ENCODE results near the gene TUBGCP2.
"Not testable (repeated sequence)": the region's sequence is repeated elsewhere in the genome, so short reads cannot be mapped to it uniquely, and the experiment has no call there.

TUBGCP2 gene

GRCh38 chr10:133326745-133327650, 18.3 kb upstream of the TUBGCP2 start:
- Mint-ChIP-seq H3K27me3 (ENCODE audit: low read depth, poor library complexity) (peaks cover 59% of the 10 kb centered on the region), H3K36me3 (ENCODE audit: low read depth) (peaks cover under 1% of the 10 kb centered on the region), H3K4me3 (peak overlapping the region; percentile 74), H3K9me3 (peaks cover 18% of the 10 kb centered on the region), H3K4me1 (peaks cover 21% of the 10 kb centered on the region), H3K27ac (no peak overlapping the region)
- DNase-seq = no peak
- no peak for TF ChIP-seq CTCF (IDR thresholded peaks at IDR 0.05)

- H3K27ac Mint-ChIP-seq = no peak overlapping the region
- H3K9me3 Mint-ChIP-seq = peaks cover 10% of the 10 kb centered on the region
- peaks cover 59% of the 10 kb centered on the region for H3K27me3 Mint-ChIP-seq (ENCODE audit: low read depth, poor library complexity)
- DNase-seq = no peak
- H3K4me1 Mint-ChIP-seq = peaks cover 21% of the 10 kb centered on the region
- TF ChIP-seq CTCF (IDR thresholded peaks at IDR 0.05) = no peak
- H3K4me3 Mint-ChIP-seq = peak overlapping the region; percentile 74
- no peaks in the 10 kb centered on the region for H3K36me3 Mint-ChIP-seq (ENCODE audit: low read depth)
These were observed 17.5 kb upstream of the TUBGCP2 start for GRCh38 chr10:133326223-133326551.

GRCh38 chr10:133325440-133326222, 17.0 kb upstream of the TUBGCP2 start:
- no peaks in the 10 kb centered on the region for H3K36me3 Mint-ChIP-seq (ENCODE audit: low read depth)
- H3K27ac Mint-ChIP-seq = no peak overlapping the region
- H3K4me1 Mint-ChIP-seq = peaks cover 21% of the 10 kb centered on the region
- H3K9me3 Mint-ChIP-seq = peaks cover 4% of the 10 kb centered on the region
- TF ChIP-seq CTCF (IDR thresholded peaks at IDR 0.05) = no peak
- H3K27me3 Mint-ChIP-seq (ENCODE audit: low read depth, poor library complexity) = peaks cover 59% of the 10 kb centered on the region
- H3K4me3 Mint-ChIP-seq = peak overlapping the region; percentile 80
- peak; percentile 60 for DNase-seq

- peaks cover 59% of the 10 kb centered on the region for H3K27me3 Mint-ChIP-seq (ENCODE audit: low read depth, poor library complexity)
- DNase-seq = no peak
- H3K36me3 Mint-ChIP-seq (ENCODE audit: low read depth) = no peaks in the 10 kb centered on the region
- H3K27ac Mint-ChIP-seq = no peak overlapping the region
- H3K4me3 Mint-ChIP-seq = peak overlapping the region; percentile 44
- peaks cover 21% of the 10 kb centered on the region for H3K4me1 Mint-ChIP-seq
- no peak for TF ChIP-seq CTCF (IDR thresholded peaks at IDR 0.05)
- H3K9me3 Mint-ChIP-seq = peaks cover 7% of the 10 kb centered on the region
These were observed 16.2 kb upstream of the TUBGCP2 start for GRCh38 chr10:133324857-133325260.

- no peak for TF ChIP-seq CTCF (IDR thresholded peaks at IDR 0.05)
These were observed 15.6 kb upstream of the TUBGCP2 start for GRCh38 chr10:133324198-133324792.

GRCh38 chr10:133322064-133322709, 13.5 kb upstream of the TUBGCP2 start:
- Mint-ChIP-seq H3K27me3 (ENCODE audit: low read depth, poor library complexity) (peaks cover 46% of the 10 kb centered on the region), H3K4me1 (peaks cover 19% of the 10 kb centered on the region)
- H3K36me3 Mint-ChIP-seq (ENCODE audit: low read depth); H3K27ac Mint-ChIP-seq; H3K4me3 Mint-ChIP-seq; H3K9me3 Mint-ChIP-seq; DNase-seq: not testable (repeated sequence)

More at GRCh38 chr10:133324198-133324792, 15.6 kb upstream of the TUBGCP2 start:
- peak; percentile 88 for DNase-seq
- Mint-ChIP-seq H3K27me3 (ENCODE audit: low read depth, poor library complexity) (peaks cover 56% of the 10 kb centered on the region), H3K4me3 (peak overlapping the region; percentile 52), H3K27ac (no peak overlapping the region), H3K9me3 (peaks cover 5% of the 10 kb centered on the region), H3K4me1 (peaks cover 23% of the 10 kb centered on the region), H3K36me3 (ENCODE audit: low read depth) (no peaks in the 10 kb centered on the region)

- not testable (repeated sequence) for H3K9me3 Mint-ChIP-seq; DNase-seq; H3K36me3 Mint-ChIP-seq (ENCODE audit: low read depth); H3K27ac Mint-ChIP-seq; H3K4me3 Mint-ChIP-seq
- Mint-ChIP-seq H3K4me1 (peaks cover 12% of the 10 kb centered on the region), H3K27me3 (ENCODE audit: low read depth, poor library complexity) (peaks cover 34% of the 10 kb centered on the region)
These were observed 12.3 kb upstream of the TUBGCP2 start for GRCh38 chr10:133320852-133321422.
